Fibroblast of lung (primary cell): Measurements from ENCODE around the gene RPS6KC1. TPM values are rescaled to one million over a fixed set of nuclear protein-coding genes. Genes with fewer than 3 reads are reported as not detected.

Experiments
- DNase-seq, 2 donors: peaks; one replicate each; pipeline versions ENCODE4 v3.0.0 to v3.0.0-alpha.2; 2010; ENCODE audit warnings: low read depth in 2 of 2
- H2AFZ ChIP-seq: 2 replicates; pipeline ENCODE4 v1.5.1; 2012; ENCODE audit warnings: low read length, control low read depth, inconsistent platforms
- H3K27ac ChIP-seq: 2 replicates; pipeline ENCODE4 v1.5.1; 2011; ENCODE audit warnings: low read length, control low read depth; ENCODE audit not compliant: insufficient read depth
- H3K27me3 ChIP-seq: 2 replicates; pipeline ENCODE4 v1.5.1; 2011; ENCODE audit warnings: mild to moderate bottlenecking, low read length; ENCODE audit not compliant: control insufficient read depth, insufficient read depth
- H3K36me3 ChIP-seq: 2 replicates; pipeline ENCODE4 v1.5.1; 2011; ENCODE audit warnings: low read length; ENCODE audit not compliant: control insufficient read depth, insufficient read depth
- H3K4me1 ChIP-seq: 2 replicates; pipeline ENCODE4 v1.5.1; 2011; ENCODE audit warnings: low read length; ENCODE audit not compliant: control insufficient read depth, insufficient read depth; ENCODE audit errors: extremely low read depth
- H3K4me2 ChIP-seq: 2 replicates; pipeline ENCODE4 v1.5.1; 2011; ENCODE audit warnings: low read length, control low read depth; ENCODE audit not compliant: insufficient read depth; ENCODE audit errors: extremely low read depth
- H3K4me3 ChIP-seq, 4 experiments: fragments of 200-600 bp in 1 of 4; sonication (generic) in 1 of 4; replicated peaks in 1 of 4; 2 replicates each; pipeline ENCODE4 v1.5.1; 2011 to 2016; ENCODE audit warnings: low read length in 4 of 4, low read depth in 3 of 4, mild to moderate bottlenecking in 3 of 4, control low read depth in 2 of 4, inconsistent platforms in 1 of 4, mixed read lengths in 1 of 4; ENCODE audit not compliant: insufficient read depth in 1 of 4; ENCODE audit errors: control extremely low read depth in 1 of 4
- H3K79me2 ChIP-seq: 2 replicates; pipeline ENCODE4 v1.5.1; 2012; ENCODE audit warnings: mild to moderate bottlenecking, low read length, inconsistent platforms; ENCODE audit not compliant: control insufficient read depth, insufficient read depth
- H3K9ac ChIP-seq: 2 replicates; pipeline ENCODE4 v1.5.1; 2011; ENCODE audit warnings: mild to moderate bottlenecking, low read length, control low read depth; ENCODE audit not compliant: insufficient read depth
- H3K9me3 ChIP-seq: 2 replicates; pipeline ENCODE4 v1.5.1; 2012; ENCODE audit warnings: low read depth, low read length; ENCODE audit not compliant: control insufficient read depth, insufficient read depth
- H4K20me1 ChIP-seq: 2 replicates; pipeline ENCODE4 v1.5.1; 2011; ENCODE audit warnings: low read length; ENCODE audit not compliant: control insufficient read depth, insufficient read depth; ENCODE audit errors: extremely low read depth
- CTCF ChIP-seq, 2 donors: IDR thresholded peaks in 1 of 2; conservative IDR thresholded peaks in 1 of 2; 1 replicate in 1 of 2; 2 replicates in 1 of 2; pipeline ENCODE4 v1.5.1; 2011 to 2012; ENCODE audit warnings: low read length in 2 of 2, control low read depth in 1 of 2, inconsistent platforms in 1 of 2, low read depth in 1 of 2, mild to moderate bottlenecking in 1 of 2
- EZH2 ChIP-seq: IDR thresholded peaks from 2 replicates; pipeline ENCODE4 v1.5.1; 2012; ENCODE audit warnings: low read length, control low read depth, mild to moderate bottlenecking; ENCODE audit errors: missing control alignments
- polyA plus RNA-seq, 2 donors: library from polyadenylated mRNA; depleted of rRNA in 1 of 2; stranded (reverse) in 1 of 2; unstranded in 1 of 2; fragments of >200 nt; gene quantifications; 2 replicates each; pipeline ENCODE4 v1.2.1, GENCODE V29; 2011 to 2012; ENCODE audit warnings: missing spikeins in 1 of 2
- total RNA-seq: library from RNA; depleted of rRNA; stranded (reverse); fragments of >200 nt; gene quantifications from 2 replicates; pipeline ENCODE4 v1.2.1, GENCODE V29; 2014

The RPS6KC1 gene
- total and polyA plus RNA-seq, 2 donors (not counting 1 experiment from before 2014, with no cell fraction given): 20.9 to 33.5 TPM

GRCh38 chr1:213120961-213121360 lies 69.9 kb downstream of the RPS6KC1 start:
- Histone ChIP-seq H3K4me3 (no peak overlapping the region), H3K27ac (no peak overlapping the region), H3K4me1 (peaks cover 4% of the 10 kb centered on the region), H3K4me2 (no peak overlapping the region), H4K20me1 (peaks cover 3% of the 10 kb centered on the region), H3K27me3 (no peaks in the 10 kb centered on the region), H3K36me3 (no peaks in the 10 kb centered on the region), H3K9me3 (no peaks in the 10 kb centered on the region), H2AFZ (no peak overlapping the region), H3K9ac (no peak overlapping the region), H3K79me2 (no peaks in the 10 kb centered on the region)
- DNase-seq: no peak
- TF ChIP-seq EZH2 (no peak), CTCF (conservative IDR thresholded peaks at IDR 0.05 in 1 of 2, IDR thresholded peaks at IDR 0.05 in 1 of 2; ENCODE audit: low read depth in 1 of 2, low read length in 2 of 2) (no peak)

GRCh38 chr1:213122514-213122929 lies 71.5 kb downstream of the RPS6KC1 start:
- peak in 1 of 2 donors; percentile 42 for TF ChIP-seq CTCF (conservative IDR thresholded peaks at IDR 0.05 in 1 of 2, IDR thresholded peaks at IDR 0.05 in 1 of 2; ENCODE audit: low read depth in 1 of 2, low read length in 2 of 2)
- TF ChIP-seq EZH2: no peak
- Histone ChIP-seq H3K4me3 (no peak overlapping the region), H3K36me3 (no peaks in the 10 kb centered on the region), H3K79me2 (no peaks in the 10 kb centered on the region), H3K4me1 (peaks cover 4% of the 10 kb centered on the region), H4K20me1 (peaks cover 3% of the 10 kb centered on the region), H3K27me3 (no peaks in the 10 kb centered on the region), H3K4me2 (no peak overlapping the region), H2AFZ (no peak overlapping the region), H3K27ac (no peak overlapping the region), H3K9me3 (no peaks in the 10 kb centered on the region), H3K9ac (no peak overlapping the region)
- peak; percentile 41 to 83 for DNase-seq

DNA sequence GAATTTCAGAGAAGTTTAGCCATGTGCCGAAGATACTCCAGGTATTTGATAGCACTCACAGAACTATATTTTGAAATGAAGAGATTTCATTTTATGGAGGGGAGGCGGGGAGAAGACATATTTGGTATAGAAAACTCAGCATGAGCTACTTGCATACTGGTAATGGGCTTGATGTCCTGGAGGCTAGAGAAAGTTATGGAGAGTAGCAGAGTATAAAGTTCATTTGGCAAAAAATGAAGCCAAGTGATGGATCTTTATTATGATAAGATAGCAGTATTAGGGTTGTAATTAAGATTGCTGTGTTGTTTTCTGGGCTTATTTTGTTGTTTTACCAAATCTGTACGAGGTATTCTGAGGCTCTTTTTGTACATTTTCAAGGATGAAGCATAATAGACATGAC lies 72.0 kb downstream of the RPS6KC1 start:
- H3K4me2 ChIP-seq: no peak overlapping the region
- DNase-seq: no peak
- H3K9ac ChIP-seq: no peak overlapping the region
- no peak overlapping the region for H3K27ac ChIP-seq
- no peaks in the 10 kb centered on the region for H3K9me3 ChIP-seq
- peaks cover 3% of the 10 kb centered on the region for H4K20me1 ChIP-seq
- peaks cover 4% of the 10 kb centered on the region for H3K4me1 ChIP-seq
- H3K79me2 ChIP-seq: no peaks in the 10 kb centered on the region
- no peak overlapping the region for H3K4me3 ChIP-seq
- H2AFZ ChIP-seq: no peak overlapping the region
- no peaks in the 10 kb centered on the region for H3K27me3 ChIP-seq
- TF ChIP-seq CTCF (conservative IDR thresholded peaks at IDR 0.05 in 1 of 2, IDR thresholded peaks at IDR 0.05 in 1 of 2; ENCODE audit: low read depth in 1 of 2, low read length in 2 of 2): no peak
- TF ChIP-seq EZH2: no peak
- no peaks in the 10 kb centered on the region for H3K36me3 ChIP-seq
